Kidney (tissue), 22 donors: ENCODE data around the gene NUBP2. TPM values are rescaled to one million over a fixed set of nuclear protein-coding genes. Genes with fewer than 3 reads are reported as not detected.

Experiments used
- DNase-seq, 5 donors: peaks; one replicate each; pipeline ENCODE4 v3.0.0-alpha.2; 2013 to 2020
- FAIRE-seq: peaks from 2 replicates; lab custom pipeline; 2012; peaks lifted over from hg19 to GRCh38; lab: Jason Lieb, UNC
- H3K27ac ChIP-seq, 2 donors: one replicate each; pipeline ENCODE4 v1.7.0; 2013; ENCODE audit warnings: low read depth in 2 of 2, low read length in 2 of 2, inconsistent platforms in 1 of 2
- H3K27me3 ChIP-seq: one replicate; pipeline ENCODE4 v1.7.1; 2013; ENCODE audit warnings: low read length, inconsistent platforms; ENCODE audit not compliant: control insufficient read depth, insufficient read depth
- H3K36me3 ChIP-seq, 3 donors: one replicate each; pipeline versions ENCODE4 v1.7.0 to v1.7.1; 2013; ENCODE audit warnings: low read length in 3 of 3, control low read depth in 1 of 3, inconsistent platforms in 1 of 3; ENCODE audit not compliant: insufficient read depth in 3 of 3, control insufficient read depth in 2 of 3
- H3K4me1 ChIP-seq, 3 donors: one replicate each; pipeline versions ENCODE4 v1.7.0 to v1.7.1; 2013; ENCODE audit warnings: low read length in 3 of 3, inconsistent platforms in 1 of 3, low read depth in 1 of 3; ENCODE audit not compliant: control insufficient read depth in 2 of 3, insufficient read depth in 2 of 3
- H3K4me3 ChIP-seq, 3 donors: one replicate each; pipeline versions ENCODE4 v1.7.0 to v1.8.1; 2013; ENCODE audit warnings: low read length in 3 of 3, control low read depth in 1 of 3, inconsistent platforms in 1 of 3
- H3K9ac ChIP-seq, 3 donors: one replicate each; pipeline versions ENCODE4 v1.7.0 to v1.7.1; 2013; ENCODE audit warnings: low read length in 3 of 3, control low read depth in 1 of 3, inconsistent platforms in 1 of 3
- H3K9me3 ChIP-seq, 3 donors: one replicate each; pipeline versions ENCODE4 v1.7.0 to v1.7.1; 2013; ENCODE audit warnings: low read length in 3 of 3, control low read depth in 1 of 3, inconsistent platforms in 1 of 3; ENCODE audit not compliant: control insufficient read depth in 2 of 3, insufficient read depth in 1 of 3
- intact Hi-C: fragments of 100-400 bp; cut with DNase I; formaldehyde crosslinking; loops from one replicate; pipeline ENCODE4 v1.11.1; 2022
- long read RNA-seq, 10 donors: library from polyadenylated mRNA in 1 of 10; unstranded in 1 of 10; transcript quantifications; one replicate each; pipeline ENCODE4 v2.0.0 and lab custom pipeline, GENCODE V29; 2021 to 2026
- polyA plus RNA-seq: library from polyadenylated mRNA; stranded (reverse); fragments of 350-450 nt; fragmentation: Illumina TruSeq; extraction: RNeasy Lipid Tissue Mini Kit (QIAGEN cat#74804); gene quantifications from one replicate; pipeline ENCODE4 v1.2.3, GENCODE V29; 2014; ENCODE audit warnings: low read depth, low replicate concordance; ENCODE audit not compliant: insufficient read depth
- total RNA-seq: library from RNA; stranded (reverse); fragmentation: NEBNext Ultra II Directional; extraction: Animal tissue kit (Norgen Biotek cat#: 25700); gene quantifications from one replicate; pipeline ENCODE4 v1.2.1, GENCODE V29; 2021
- TF ChIP-seq, protein P1 (sequence below): IDR thresholded peaks from 3 replicates; pipeline ENCODE4 v1.5.1; 2012; ENCODE audit warnings: mild to moderate bottlenecking, moderate library complexity, borderline replicate concordance; ENCODE audit not compliant: insufficient read depth; ENCODE audit errors: extremely low read depth
- donor health status: control.
- donor health status: control.
- donor health status: control.
- donor health status: control.
- donor health status: control.
- donor health status: DM: yes; HTN: yes; CAD: no.
- donor health status: Normal renal cell carcinoma (clear cell type).

Gene NUBP2, protein sequence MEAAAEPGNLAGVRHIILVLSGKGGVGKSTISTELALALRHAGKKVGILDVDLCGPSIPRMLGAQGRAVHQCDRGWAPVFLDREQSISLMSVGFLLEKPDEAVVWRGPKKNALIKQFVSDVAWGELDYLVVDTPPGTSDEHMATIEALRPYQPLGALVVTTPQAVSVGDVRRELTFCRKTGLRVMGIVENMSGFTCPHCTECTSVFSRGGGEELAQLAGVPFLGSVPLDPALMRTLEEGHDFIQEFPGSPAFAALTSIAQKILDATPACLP
- total RNA-seq: 42.8 TPM
- polyA plus RNA-seq: 71.1 TPM
- long read RNA-seq, donor 1, transcript NUBP2-201 (7 exons, 1,413 nt): major isoform, 18 of 40 reads
- long read RNA-seq, donor 1, transcript NUBP2-215 (6 exons, 1,173 nt): minor isoform, 5 of 40 reads
- long read RNA-seq, donor 1, partial matches to known transcripts: 14 of 40 reads
- long read RNA-seq, donor 1, other reads (novel, unspliced or antisense): 0 of 40 reads
- long read RNA-seq, donor 2, transcript NUBP2-215 (6 exons, 1,173 nt): minor isoform, 6 of 24 reads
- long read RNA-seq, donor 2, transcript NUBP2-201 (7 exons, 1,413 nt): major isoform, 15 of 24 reads
- long read RNA-seq, donor 2, partial matches to known transcripts: 0 of 24 reads
- long read RNA-seq, donor 2, other reads (novel, unspliced or antisense): 0 of 24 reads
- long read RNA-seq, donor 3, transcript NUBP2-215 (6 exons, 1,173 nt): minor isoform, 14 of 33 reads
- long read RNA-seq, donor 3, transcript NUBP2-201 (7 exons, 1,413 nt): major isoform, 19 of 33 reads
- long read RNA-seq, donor 3, partial matches to known transcripts: 0 of 33 reads
- long read RNA-seq, donor 3, other reads (novel, unspliced or antisense): 0 of 33 reads
- long read RNA-seq, donor 4, transcript NUBP2-215 (6 exons, 1,173 nt): minor isoform, 15 of 34 reads
- long read RNA-seq, donor 4, transcript NUBP2-201 (7 exons, 1,413 nt): major isoform, 18 of 34 reads
- long read RNA-seq, donor 4, partial matches to known transcripts: 0 of 34 reads
- long read RNA-seq, donor 4, other reads (novel, unspliced or antisense): 0 of 34 reads
- long read RNA-seq, donor 5, partial matches to known transcripts: 0 of 1 reads
- long read RNA-seq, donor 5, other reads (novel, unspliced or antisense): 0 of 1 reads
- long read RNA-seq, donor 6, transcript NUBP2-215 (6 exons, 1,173 nt): minor isoform, 6 of 22 reads
- long read RNA-seq, donor 6, transcript NUBP2-201 (7 exons, 1,413 nt): major isoform, 15 of 22 reads
- long read RNA-seq, donor 6, partial matches to known transcripts: 0 of 22 reads
- long read RNA-seq, donor 6, other reads (novel, unspliced or antisense): 0 of 22 reads
- long read RNA-seq, donor 7, transcript NUBP2-201 (7 exons, 1,413 nt): major isoform, 38 of 76 reads
- long read RNA-seq, donor 7, transcript NUBP2-215 (6 exons, 1,173 nt): minor isoform, 9 of 76 reads
- long read RNA-seq, donor 7, partial matches to known transcripts: 8 of 76 reads
- long read RNA-seq, donor 7, other reads (novel, unspliced or antisense): 17 of 76 reads
- long read RNA-seq, donor 8, transcript NUBP2-201 (7 exons, 1,413 nt): minor isoform, 13 of 37 reads
- long read RNA-seq, donor 8, transcript NUBP2-215 (6 exons, 1,173 nt): major isoform, 14 of 37 reads
- long read RNA-seq, donor 8, partial matches to known transcripts: 7 of 37 reads
- long read RNA-seq, donor 8, other reads (novel, unspliced or antisense): 0 of 37 reads
- long read RNA-seq, donor 9, transcript NUBP2-201 (7 exons, 1,413 nt): major isoform, 16 of 24 reads
- long read RNA-seq, donor 9, partial matches to known transcripts: 0 of 24 reads
- long read RNA-seq, donor 9, other reads (novel, unspliced or antisense): 0 of 24 reads
- long read RNA-seq, donor 10, transcript NUBP2-215 (6 exons, 1,173 nt): minor isoform, 11 of 6,355 reads
- long read RNA-seq, donor 10, transcript NUBP2-201 (7 exons, 1,413 nt): major isoform, 15 of 6,355 reads
- long read RNA-seq, donor 10, partial matches to known transcripts: 6,040 of 6,355 reads
- long read RNA-seq, donor 10, other reads (novel, unspliced or antisense): 288 of 6,355 reads

DNA sequence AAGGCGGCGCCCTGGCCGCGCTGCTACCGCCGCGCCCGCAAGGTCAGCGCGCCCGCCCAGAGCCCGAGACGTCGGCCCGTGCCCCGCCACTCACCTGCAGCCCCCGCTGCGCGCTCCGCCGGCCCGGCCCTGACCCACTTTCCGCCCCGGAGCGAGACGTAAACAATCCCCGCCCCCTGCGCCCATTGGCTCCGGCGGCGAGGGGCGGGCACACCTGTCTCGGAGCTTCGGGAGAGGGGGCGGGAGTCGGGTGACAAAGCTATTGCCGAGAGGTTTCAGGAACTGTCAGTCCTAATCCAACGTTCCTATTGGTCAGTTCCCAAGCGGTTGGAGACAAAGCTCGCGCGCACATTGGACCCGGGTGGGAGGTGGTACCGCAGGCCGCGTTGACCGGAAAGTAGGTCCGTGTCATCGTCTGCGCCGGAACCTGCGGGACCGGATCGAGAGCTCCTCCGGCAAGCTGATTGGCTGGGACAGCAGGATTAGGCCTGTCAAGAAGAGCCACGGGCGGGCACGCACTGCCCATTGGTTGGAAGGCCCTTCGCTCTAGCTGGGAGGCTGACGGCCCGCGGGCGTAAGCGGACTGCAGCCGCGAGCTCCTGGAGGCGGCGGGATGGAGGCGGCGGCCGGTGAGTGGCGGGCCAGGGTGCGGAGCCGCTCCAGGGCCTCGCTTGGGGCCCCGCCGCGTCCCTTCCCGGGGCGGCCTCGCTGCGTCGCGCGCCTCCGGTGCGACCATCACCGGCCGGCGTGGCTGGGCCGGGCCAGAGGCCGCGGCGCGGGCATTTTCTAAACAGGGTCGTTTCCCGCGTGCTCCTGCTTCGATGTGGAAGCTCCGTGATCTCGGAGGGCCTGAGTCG lies at the start of gene NUBP2, which contains the start of gene SPSB3:
Gene NUBP2, plus strand, starts transcription at position 553 of the 857 bp plus-strand sequence. Its CDS starts 61 bp downstream, at position 614.
Gene SPSB3, minus strand, starts transcription at position 164 of the 857 bp plus-strand sequence. CDS start 1,088 bp downstream, outside the sequence.
- Histone ChIP-seq H3K36me3 (peaks cover 0 to 5% (median 2%) of the 10 kb centered on the region in 3 donors), H3K9ac (peak within 1 kb of the TSS; percentile 29 to 71 (median 59)), H3K27ac (peak within 1 kb of the TSS; percentile 32 to 71), H3K27me3 (no peaks in the 10 kb centered on the region), H3K4me1 (peaks cover 0 to 16% (median 12%) of the 10 kb centered on the region in 3 donors), H3K4me3 (peak within 1 kb of the TSS; percentile 66 to 88 (median 83)), H3K9me3 (no peaks in the 10 kb centered on the region)
- TF ChIP-seq, protein P1, sequence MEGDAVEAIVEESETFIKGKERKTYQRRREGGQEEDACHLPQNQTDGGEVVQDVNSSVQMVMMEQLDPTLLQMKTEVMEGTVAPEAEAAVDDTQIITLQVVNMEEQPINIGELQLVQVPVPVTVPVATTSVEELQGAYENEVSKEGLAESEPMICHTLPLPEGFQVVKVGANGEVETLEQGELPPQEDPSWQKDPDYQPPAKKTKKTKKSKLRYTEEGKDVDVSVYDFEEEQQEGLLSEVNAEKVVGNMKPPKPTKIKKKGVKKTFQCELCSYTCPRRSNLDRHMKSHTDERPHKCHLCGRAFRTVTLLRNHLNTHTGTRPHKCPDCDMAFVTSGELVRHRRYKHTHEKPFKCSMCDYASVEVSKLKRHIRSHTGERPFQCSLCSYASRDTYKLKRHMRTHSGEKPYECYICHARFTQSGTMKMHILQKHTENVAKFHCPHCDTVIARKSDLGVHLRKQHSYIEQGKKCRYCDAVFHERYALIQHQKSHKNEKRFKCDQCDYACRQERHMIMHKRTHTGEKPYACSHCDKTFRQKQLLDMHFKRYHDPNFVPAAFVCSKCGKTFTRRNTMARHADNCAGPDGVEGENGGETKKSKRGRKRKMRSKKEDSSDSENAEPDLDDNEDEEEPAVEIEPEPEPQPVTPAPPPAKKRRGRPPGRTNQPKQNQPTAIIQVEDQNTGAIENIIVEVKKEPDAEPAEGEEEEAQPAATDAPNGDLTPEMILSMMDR: no peak
- intact Hi-C loops: no loop called here
- FAIRE-seq (peak; percentile 99), DNase-seq (peak; percentile 100)

DNA sequence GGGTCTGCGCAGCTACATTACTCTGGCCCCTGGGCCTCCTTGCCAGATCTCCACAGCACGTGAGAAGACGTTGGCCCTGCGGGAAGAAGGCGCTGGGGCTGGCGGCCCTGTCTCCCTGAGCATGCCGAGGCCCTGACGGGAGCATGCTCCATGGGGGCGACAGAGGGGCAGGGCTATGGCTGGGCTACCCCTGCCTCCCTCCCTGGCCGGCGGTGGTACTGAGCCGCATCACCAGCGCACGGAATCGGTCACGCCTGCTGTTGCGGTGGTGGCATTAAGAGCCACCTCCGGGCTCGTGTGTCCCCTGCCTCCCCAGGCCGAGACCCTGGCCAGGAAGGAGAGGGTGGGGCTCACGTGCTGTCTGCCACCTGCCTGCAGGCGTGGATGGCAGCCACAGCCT lies 48.6 kb upstream of the NUBP2 start:
- intact Hi-C loops: no loop called here
- Histone ChIP-seq H3K4me3 (no peak overlapping the region), H3K9me3 (peaks cover 0 to 8% (median 0%) of the 10 kb centered on the region in 3 donors), H3K36me3 (peaks cover 8 to 11% (median 9%) of the 10 kb centered on the region in 3 donors), H3K4me1 (no peaks in the 10 kb centered on the region), H3K27ac (no peak overlapping the region), H3K9ac (no peak overlapping the region), H3K27me3 (no peaks in the 10 kb centered on the region)
- TF ChIP-seq, protein P1: no peak
- DNase-seq (no peak), FAIRE-seq (no peak)
